Measurements from ENCODE around the gene PLCL2. TPM values are rescaled to one million over a fixed set of nuclear protein-coding genes. Genes with fewer than 3 reads are reported as not detected.

PLCL2 gene
- total and polyA plus RNA-seq, 10 of the 15 experiments (the other 5 are each of a cell fraction or from before 2014, with no cell fraction given), result 7.5 to 37.3 (median 21.7) TPM

- TF ChIP-seq CEBPB (IDR thresholded peaks at IDR 0.05; ENCODE audit: borderline replicate concordance in 1 of 2, low read depth in 2 of 2, low read length in 2 of 2) (no peak), SIX5 (IDR thresholded peaks at IDR 0.05; ENCODE audit: low read depth, low read length, severe bottlenecking) (no peak), BCL11A (IDR thresholded peaks at IDR 0.05; ENCODE audit: low read depth, low read length) (no peak), IRF3 (IDR thresholded peaks at IDR 0.05) (no peak)
Observed at GRCh38 chr3:16999871-17000270, 115.1 kb downstream of the PLCL2 start (continued).

- no peaks in the 10 kb centered on the region for H3K36me3 ChIP-seq (ENCODE audit: control insufficient read depth in 2 of 2, insufficient read depth in 2 of 2, low read length in 1 of 2)
- in situ Hi-C loops (cut with MboI) (no loop called here), intact Hi-C loops (cut with micrococcal nuclease; ENCODE audit: unreplicated experiment) (no loop called here)
- H4K20me1 ChIP-seq (ENCODE audit: control insufficient read depth, insufficient read depth), result peaks cover 4% of the 10 kb centered on the region
- no peak for ATAC-seq
- no peaks in the 10 kb centered on the region for H3K27me3 ChIP-seq (replicated peaks in 1 of 2; ENCODE audit: control insufficient read depth in 2 of 2, insufficient read depth in 2 of 2, low read length in 1 of 2)
- H3K9me3 ChIP-seq (replicated peaks; ENCODE audit: control insufficient read depth, insufficient read depth, low read length), result no peaks in the 10 kb centered on the region; the same call in none of the 3 replicates
- CTCF ChIA-PET, result interaction anchor here (1.1 kb wide), 1 partner anchor 34 kb away, joined by 3 read pairs; no protein-coding TSS in a partner anchor
- DNase-seq (ENCODE audit: low read depth, low spot score), result no peak
- POLR2A ChIA-PET, result no interaction called here
- TF ChIP-seq FOXK2 (IDR thresholded peaks at IDR 0.05), result no peak
- TF ChIP-seq NKRF (conservative IDR thresholded peaks at IDR 0.05), result no peak
- no peak for TF ChIP-seq ZNF622 (IDR thresholded peaks at IDR 0.05)
- no peak for TF ChIP-seq IRF4 (IDR thresholded peaks at IDR 0.05; ENCODE audit: low read depth, low read length)
- no peak for TF ChIP-seq ZNF687 (IDR thresholded peaks at IDR 0.05)
- no peak for TF ChIP-seq BHLHE40 (IDR thresholded peaks at IDR 0.05; ENCODE audit: borderline replicate concordance in 1 of 2, low read depth in 2 of 2, low read length in 1 of 2)
- no peak for TF ChIP-seq NFYA (IDR thresholded peaks at IDR 0.05; ENCODE audit: borderline replicate concordance, low read depth, low read length)
- peaks cover 10% of the 10 kb centered on the region for H3K4me1 ChIP-seq (ENCODE audit: control insufficient read depth, insufficient read depth, low read length)
- no peak for FAIRE-seq
- RAD21 ChIA-PET (ENCODE audit: unreplicated experiment), result no interaction called here
- H2AFZ ChIP-seq (ENCODE audit: control insufficient read depth, low read depth, low read length), result no peak overlapping the region
- no peak overlapping the region for H3K27ac ChIP-seq (ENCODE audit: control insufficient read depth, insufficient read depth)
- no peak overlapping the region for H3K4me2 ChIP-seq (ENCODE audit: control insufficient read depth, insufficient read depth)
- SMC1A ChIA-PET (ENCODE audit: uncharacterized antibody, unreplicated experiment), result no interaction called here
- H3K79me2 ChIP-seq (ENCODE audit: control insufficient read depth, insufficient read depth, low read length), result peaks cover 65% of the 10 kb centered on the region
- no peak overlapping the region for H3K4me3 ChIP-seq
- BruUV-seq (replicated peaks), result no TSS peak
- no peak overlapping the region for H3K9ac ChIP-seq (ENCODE audit: control insufficient read depth, insufficient read depth, low read length)
Observed at GRCh38 chr3:17003457-17003856, 118.7 kb downstream of the PLCL2 start.

All from GM12878 (cell line).